HG03460 (cell line): Measurements from ENCODE around the gene CAPN12.

ENCODE experiments used
- ATAC-seq: cut with Tn5 transposase; IDR thresholded peaks from one replicate; pipeline ENCODE4 v1.9.1; 2021; ENCODE audit not compliant: unreplicated experiment

The CAPN12 gene

GRCh38 chr19:38737921-38738737 lies 6.1 kb downstream of the CAPN12 start:
- no peak for ATAC-seq

- ATAC-seq, result no peak
Measured at GRCh38 chr19:38737281-38737865, 6.9 kb downstream of the CAPN12 start.

- ATAC-seq, result no peak
Measured at GRCh38 chr19:38736413-38737280, 7.6 kb downstream of the CAPN12 start.

DNA sequence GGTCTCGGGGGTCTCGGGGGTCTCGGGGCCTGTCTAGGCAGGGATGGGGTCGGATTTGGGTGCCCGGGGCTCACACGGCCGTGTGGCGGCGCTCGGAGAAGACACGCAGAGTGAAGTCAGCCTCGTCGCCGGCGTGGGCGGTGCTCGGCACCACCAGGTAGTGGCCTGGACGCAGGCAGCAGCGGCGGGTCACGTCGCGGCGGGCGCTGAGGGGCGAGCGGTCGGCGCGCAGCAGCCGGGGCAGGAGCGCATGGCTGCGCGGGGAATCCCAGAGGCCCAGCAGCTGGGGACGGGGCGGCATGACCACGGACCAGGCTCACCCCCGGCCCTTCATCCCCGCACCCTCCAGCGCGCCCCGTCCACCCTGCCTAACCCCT lies 8.2 kb downstream of the CAPN12 start:
- ATAC-seq, result no peak

- ATAC-seq, result no peak
Measured at GRCh38 chr19:38735257-38735686, 9.0 kb downstream of the CAPN12 start.

GRCh38 chr19:38734426-38735256 lies 9.6 kb downstream of the CAPN12 start:
- ATAC-seq, result no peak

DNA sequence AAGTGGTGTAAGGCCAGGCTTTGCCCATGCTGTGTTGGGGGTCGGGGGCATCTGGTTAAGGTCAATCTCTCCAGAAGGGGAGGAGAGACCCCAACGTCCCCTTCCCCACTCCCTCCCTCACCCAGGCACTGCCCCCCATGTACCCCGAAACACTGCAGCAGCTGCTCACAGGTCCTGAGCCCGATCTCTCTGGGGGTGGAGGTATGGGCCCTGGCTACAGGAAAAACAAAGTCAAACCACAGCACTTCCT lies 10.2 kb downstream of the CAPN12 start:
- no peak for ATAC-seq

GRCh38 chr19:38733493-38734175 lies 10.6 kb downstream of the CAPN12 start:
- no peak for ATAC-seq

DNA sequence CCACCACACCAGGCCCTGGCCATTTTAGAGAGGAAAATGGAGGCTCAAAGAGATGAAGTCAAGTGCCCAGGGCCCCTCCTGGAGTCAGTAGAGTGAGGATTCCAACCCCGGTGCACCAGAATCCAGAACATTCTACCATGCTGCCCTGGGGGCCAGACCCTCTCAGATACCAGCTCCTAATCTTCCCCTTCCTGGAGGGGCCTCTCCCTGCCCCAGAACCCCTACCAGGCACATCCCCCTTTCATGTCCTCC lies 11.1 kb downstream of the CAPN12 start:
- ATAC-seq, result no peak

- ATAC-seq, result no peak
Measured at GRCh38 chr19:38731654-38732301, 12.5 kb downstream of the CAPN12 start.

DNA sequence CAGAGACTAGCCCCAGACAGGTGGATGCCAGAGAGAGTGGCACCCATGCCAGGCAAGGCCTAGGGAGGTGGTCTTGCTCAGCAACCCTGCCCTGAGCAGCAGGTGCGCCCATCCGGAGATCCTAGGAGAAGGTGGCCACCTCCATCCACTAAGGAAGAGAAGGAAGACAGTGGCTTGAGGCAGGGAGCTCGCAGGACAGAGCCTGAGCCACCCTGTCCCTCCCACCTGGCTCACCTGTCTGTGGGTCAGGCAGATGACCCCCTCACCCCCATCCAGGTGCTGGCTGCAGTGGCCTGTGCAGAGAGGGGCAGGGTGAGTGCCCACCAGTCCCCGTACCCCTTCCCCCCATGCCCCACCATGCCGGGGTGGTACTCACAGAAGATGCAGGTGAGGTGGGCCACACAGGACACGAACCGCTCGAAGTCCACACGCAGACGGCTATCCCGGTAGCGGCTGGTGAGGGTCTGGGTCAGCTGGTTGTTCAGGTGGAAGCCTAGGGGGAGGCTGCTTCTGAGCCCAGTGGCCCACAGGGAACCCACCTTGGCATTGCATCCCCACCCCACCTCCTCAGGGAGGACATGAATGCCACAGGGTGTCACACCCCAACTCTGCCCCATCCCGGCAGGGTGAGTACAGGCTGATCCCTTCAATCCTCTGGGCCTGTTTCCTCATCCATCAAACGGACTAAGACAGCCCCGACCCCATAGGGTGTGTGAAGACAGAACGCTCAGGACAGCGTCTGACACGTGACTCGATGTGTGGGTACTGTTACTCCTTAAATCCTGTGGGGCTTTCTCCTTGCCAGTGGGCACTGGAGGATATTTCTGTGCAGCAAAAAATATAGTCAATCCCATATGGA lies 13.3 kb downstream of the CAPN12 start:
- ATAC-seq, result no peak

DNA sequence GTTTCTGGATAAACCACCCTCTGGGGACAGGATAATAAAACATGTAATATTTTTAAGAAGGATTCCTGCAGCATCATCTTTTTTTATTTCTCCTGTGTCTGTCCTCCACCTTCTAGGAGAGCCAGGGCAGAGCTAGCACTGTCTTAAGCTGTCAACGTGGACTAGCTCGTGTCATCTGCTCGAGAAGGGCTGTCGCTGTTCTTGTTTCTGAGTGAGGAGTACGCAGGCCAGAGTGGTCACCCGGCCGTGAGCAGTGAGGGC lies 13.9 kb downstream of the CAPN12 start:
- ATAC-seq, result no peak

GRCh38 chr19:38729653-38730469 lies 14.4 kb downstream of the CAPN12 start:
- no peak for ATAC-seq

DNA sequence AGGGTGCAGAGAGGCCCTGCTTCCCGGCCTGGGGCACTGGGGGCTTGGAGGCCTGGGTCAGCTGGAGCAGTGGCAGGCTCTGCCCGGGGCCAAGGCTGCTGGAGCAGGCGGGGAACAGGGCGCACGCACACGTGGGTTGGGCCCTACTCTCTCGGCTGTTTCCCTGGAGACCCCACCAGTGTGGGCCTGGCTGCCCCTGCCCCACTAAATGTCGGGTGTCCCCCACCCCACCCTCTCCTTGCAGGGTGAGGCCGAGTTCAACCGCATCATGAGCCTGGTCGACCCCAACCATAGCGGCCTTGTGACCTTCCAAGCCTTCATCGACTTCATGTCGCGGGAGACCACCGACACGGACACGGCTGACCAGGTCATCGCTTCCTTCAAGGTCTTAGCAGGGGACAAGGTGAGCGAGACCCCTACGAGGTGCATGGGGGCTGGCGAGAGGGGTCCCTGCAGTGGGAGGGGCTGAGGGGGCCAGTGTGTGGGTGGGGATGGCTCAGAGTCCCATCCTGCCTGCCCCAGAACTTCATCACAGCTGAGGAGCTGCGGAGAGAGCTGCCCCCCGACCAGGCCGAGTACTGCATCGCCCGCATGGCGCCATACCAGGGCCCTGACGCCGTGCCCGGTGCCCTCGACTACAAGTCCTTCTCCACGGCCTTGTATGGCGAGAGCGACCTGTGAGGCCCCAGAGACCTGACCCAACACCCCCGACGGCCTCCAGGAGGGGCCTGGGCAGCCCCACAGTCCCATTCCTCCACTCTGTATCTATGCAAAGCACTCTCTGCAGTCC lies 15.3 kb downstream of the CAPN12 start:
- ATAC-seq, result no peak

GRCh38 chr19:38727868-38728660 lies 16.2 kb downstream of the CAPN12 start:
- no peak for ATAC-seq

- no peak for ATAC-seq
Measured at GRCh38 chr19:38727306-38727867, 16.9 kb downstream of the CAPN12 start.

GRCh38 chr19:38726761-38727301 lies 17.4 kb downstream of the CAPN12 start:
- ATAC-seq, result no peak
